GM12865 (cell line): Measurements from ENCODE around the gene MORC1.
"Not testable (repeated sequence)": the region's sequence is repeated elsewhere in the genome, so short reads cannot be mapped to it uniquely, and the experiment has no call there.

Experiments
- DNase-seq: peaks from one replicate; pipeline ENCODE4 v3.0.0; 2010; ENCODE audit warnings: low read depth
- H3K4me3 ChIP-seq: 2 replicates; pipeline ENCODE4 v1.5.1; 2011; ENCODE audit warnings: mild to moderate bottlenecking, low read depth, low read length, control low read depth
- TF ChIP-seq, protein P1 (sequence below): IDR thresholded peaks from 2 replicates; pipeline ENCODE4 v1.5.1; 2011; ENCODE audit warnings: low read length, control low read depth, low read depth, inconsistent platforms; ENCODE audit not compliant: insufficient read depth; ENCODE audit errors: missing control alignments

The MORC1 gene

DNA sequence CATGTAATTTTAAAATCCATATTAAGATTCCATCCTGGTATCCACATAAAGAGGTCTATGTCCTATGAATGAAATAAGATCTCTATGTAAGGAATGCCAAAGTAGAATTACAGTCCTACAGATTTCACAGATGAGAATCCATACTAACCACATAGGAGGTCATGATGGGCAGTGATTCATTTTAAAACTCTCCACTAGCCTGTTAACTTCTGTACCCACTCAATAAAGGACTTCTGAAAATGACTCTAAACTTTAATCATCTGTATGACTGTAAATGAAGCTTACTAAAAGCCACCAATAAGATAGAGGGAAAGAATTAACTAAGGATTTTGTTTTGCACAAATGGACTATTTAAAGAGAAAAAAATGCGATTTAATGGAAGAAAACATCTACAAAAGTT lies 28.7 kb downstream of the MORC1 start:
- TF ChIP-seq, protein P1, sequence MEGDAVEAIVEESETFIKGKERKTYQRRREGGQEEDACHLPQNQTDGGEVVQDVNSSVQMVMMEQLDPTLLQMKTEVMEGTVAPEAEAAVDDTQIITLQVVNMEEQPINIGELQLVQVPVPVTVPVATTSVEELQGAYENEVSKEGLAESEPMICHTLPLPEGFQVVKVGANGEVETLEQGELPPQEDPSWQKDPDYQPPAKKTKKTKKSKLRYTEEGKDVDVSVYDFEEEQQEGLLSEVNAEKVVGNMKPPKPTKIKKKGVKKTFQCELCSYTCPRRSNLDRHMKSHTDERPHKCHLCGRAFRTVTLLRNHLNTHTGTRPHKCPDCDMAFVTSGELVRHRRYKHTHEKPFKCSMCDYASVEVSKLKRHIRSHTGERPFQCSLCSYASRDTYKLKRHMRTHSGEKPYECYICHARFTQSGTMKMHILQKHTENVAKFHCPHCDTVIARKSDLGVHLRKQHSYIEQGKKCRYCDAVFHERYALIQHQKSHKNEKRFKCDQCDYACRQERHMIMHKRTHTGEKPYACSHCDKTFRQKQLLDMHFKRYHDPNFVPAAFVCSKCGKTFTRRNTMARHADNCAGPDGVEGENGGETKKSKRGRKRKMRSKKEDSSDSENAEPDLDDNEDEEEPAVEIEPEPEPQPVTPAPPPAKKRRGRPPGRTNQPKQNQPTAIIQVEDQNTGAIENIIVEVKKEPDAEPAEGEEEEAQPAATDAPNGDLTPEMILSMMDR: no peak
- no peak for DNase-seq
- no peak overlapping the region for H3K4me3 ChIP-seq

DNA sequence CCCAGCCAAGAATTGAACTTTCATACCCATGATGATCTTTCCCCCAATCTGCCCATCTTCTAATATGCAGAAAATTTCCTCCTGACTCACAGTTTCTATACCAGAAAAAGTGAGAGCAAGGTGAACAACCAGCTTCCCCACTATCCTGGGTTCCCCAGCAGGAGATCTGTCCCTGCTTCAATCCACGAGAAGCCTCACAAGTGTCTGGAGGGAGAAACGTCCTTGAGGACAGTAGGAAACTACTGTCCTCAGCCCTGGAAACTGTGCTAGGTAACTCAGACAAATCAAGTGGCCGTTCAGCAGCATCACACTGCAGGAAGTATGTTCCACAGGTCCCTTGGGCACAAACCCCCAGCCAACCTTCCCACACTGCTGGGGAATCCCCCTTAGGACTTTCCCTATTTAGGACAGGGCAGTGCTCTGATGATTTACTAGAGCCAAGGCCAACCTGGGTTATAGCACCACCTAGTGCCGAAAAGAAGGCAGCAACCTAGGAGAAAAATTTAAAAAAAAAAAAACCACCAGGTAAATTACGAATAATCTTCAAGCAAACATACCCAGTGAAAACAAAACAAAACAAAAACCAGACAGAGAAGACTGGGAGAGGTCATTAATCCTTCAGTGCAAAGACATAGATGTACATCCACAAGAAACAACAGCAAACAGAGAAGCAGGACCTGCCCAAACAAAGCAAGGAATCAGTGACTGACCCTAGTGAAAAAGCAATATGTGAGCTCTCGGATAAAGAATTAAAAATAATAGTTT lies 36.0 kb downstream of the MORC1 start:
- H3K4me3 ChIP-seq: no peak overlapping the region; the same call in 1 of the 2 replicates
- peak; percentile 89 for DNase-seq
- TF ChIP-seq, protein P1: peak; percentile 80

DNA sequence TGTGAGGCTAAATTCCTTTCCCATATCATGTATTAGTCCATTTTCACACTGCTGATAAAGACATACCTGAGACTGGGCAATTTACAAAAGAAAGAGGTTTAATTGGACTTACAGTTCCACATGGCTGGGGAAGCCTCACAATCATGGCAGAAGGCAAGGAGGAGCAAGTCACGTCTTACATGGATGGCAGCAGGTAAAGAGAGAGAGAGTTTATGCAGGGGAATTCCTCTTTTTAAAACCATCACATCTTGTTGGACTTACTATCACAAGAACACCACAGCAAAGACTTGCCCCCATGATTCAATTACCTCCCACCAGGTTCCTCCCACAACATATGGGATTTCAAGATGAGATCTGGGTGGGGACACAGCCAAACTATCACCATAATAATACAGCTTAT lies 37.8 kb downstream of the MORC1 start:
- not testable (repeated sequence) for H3K4me3 ChIP-seq, DNase-seq

DNA sequence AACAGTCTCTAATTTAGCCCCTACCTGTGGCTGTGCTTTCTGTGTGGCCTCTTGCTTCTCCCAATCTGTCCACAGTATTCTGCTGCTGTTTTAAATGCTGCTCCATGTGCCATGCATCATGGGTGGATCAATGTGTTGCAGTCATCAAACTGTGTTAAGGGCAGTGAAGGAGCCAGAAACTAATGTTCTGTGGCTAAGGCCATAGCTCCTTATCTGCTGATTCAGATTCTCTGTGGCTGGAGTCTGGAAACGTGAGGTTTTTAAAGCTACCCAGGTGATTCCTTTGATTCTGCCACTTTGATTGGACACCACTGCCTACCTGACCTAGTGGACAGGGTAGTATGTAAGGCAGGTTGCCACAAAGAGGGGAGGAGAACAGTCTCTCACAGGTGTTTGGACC lies 44.8 kb downstream of the MORC1 start:
- DNase-seq: no peak
- H3K4me3 ChIP-seq: no peak overlapping the region
- TF ChIP-seq, protein P1: no peak

DNA sequence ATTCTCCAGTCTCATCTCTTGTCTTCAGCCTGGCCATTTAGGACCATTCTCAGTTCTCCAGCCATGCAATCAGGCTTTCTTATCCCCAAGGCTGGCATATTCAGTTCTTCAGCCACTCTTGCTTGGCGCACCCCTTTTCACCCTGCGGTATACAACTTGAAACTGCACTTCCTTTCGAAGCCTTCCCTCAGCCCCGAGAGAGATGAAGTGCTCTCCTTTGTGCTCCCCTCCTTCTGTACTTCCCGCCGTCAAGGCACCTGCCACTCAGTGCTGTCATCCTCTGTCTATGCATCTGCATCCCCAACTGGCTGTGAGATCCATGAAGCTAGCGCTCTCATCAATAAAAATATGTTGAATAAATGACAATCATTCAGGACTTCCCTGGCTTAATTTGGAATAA lies 45.7 kb downstream of the MORC1 start:
- H3K4me3 ChIP-seq: no peak overlapping the region
- TF ChIP-seq, protein P1: no peak
- DNase-seq: peak; percentile 47

DNA sequence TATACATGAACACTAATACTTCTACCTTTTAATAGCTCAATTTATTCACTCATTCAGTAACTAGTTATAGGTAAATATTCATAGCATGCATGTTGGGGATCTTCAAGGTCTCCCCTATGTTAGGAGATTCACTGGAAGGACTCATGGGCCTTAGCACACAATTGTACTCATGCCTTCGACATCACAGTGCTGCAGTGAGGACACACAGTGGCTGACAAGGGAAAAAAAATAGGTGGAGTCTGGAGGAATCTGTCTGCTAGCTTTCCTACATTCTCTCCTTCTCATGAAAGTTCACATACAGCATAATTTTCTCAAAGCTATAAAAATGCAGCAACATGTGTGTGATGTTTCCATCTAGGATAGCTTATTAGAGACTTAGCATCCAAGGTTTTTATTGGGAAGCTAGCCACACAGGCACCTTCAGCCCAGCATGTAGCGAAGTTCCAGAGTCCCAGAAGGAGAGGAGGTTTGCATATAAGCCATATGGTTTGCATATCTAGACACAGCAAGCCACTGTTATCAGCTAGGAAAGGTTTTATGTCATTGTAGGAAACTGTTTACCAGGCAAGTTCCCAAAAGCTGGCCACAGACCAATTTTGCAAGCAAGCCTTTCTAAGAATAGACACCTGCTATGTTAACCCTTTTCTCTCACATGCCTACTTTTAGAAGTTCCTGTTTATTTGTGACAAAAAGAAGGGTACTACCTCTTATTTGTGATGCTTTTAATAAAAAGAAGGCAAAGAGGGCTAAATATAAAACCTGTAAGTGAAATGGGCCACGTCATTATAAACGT lies 46.4 kb downstream of the MORC1 start:
- TF ChIP-seq, protein P1: no peak
- DNase-seq: peak; percentile 31
- H3K4me3 ChIP-seq: no peak overlapping the region

DNA sequence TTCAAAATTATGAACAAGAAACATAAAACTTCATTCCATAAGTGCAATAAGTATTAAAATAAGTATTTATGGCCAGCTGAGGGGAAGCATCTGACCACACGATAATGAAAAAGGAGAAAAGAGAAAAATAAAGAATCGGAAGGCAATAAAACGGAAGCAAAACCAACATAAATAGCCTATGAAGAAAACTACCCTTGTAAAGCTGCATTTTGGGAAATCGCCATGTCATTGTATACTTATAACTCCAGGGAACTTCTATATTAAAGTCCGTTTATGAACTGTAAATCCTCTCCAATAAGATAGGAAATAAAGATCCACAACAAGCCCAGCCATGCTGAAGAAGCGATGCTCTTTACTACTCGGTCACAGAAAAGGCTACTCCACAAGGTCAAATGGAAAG lies 47.7 kb downstream of the MORC1 start:
- no peak for DNase-seq
- TF ChIP-seq, protein P1: no peak

More for the DNA sequence above, 47.7 kb downstream of the MORC1 start:
- no peak overlapping the region for H3K4me3 ChIP-seq
